Ovary (tissue), 9 donors: Measurements from ENCODE around the gene SLC26A2. TPM values are rescaled to one million over a fixed set of nuclear protein-coding genes. Genes with fewer than 3 reads are reported as not detected.

Experiments
- DNase-seq, 5 donors: peaks; one replicate each; pipeline ENCODE4 v3.0.0-alpha.2; 2019 to 2020
- H3K27ac ChIP-seq, 2 donors: fragments of 200-600 bp; one replicate each; pipeline versions ENCODE4 v1.5.1 to v1.8.0; 2019 to 2022
- H3K27me3 ChIP-seq: fragments of 200-600 bp; one replicate; pipeline ENCODE4 v1.8.0; 2022
- H3K36me3 ChIP-seq: fragments of 200-600 bp; sonication (generic); one replicate; pipeline ENCODE4 v1.5.1; 2019
- H3K4me1 ChIP-seq: one replicate; pipeline ENCODE4 v1.8.1; 2013; ENCODE audit warnings: mild to moderate bottlenecking, moderate library complexity; ENCODE audit not compliant: insufficient read depth
- H3K4me3 ChIP-seq: fragments of 200-600 bp; sonication (generic); one replicate; pipeline ENCODE4 v1.5.1; 2017
- H3K9me3 ChIP-seq, 2 donors: fragments of 200-600 bp in 1 of 2; sonication (generic) in 1 of 2; one replicate each; pipeline versions ENCODE4 v1.5.1 to v1.8.1; 2013 to 2019; ENCODE audit warnings: mild to moderate bottlenecking in 1 of 2, moderate library complexity in 1 of 2
- EP300 ChIP-seq: sonication (generic); formaldehyde crosslinking; IDR thresholded peaks from one replicate; pipeline ENCODE4 v1.6.1; 2017; ENCODE audit warnings: antibody characterized with exemption
- POLR2A ChIP-seq: fragments of 450-650 bp; IDR thresholded peaks from one replicate; pipeline ENCODE4 v1.6.1; 2017; ENCODE audit warnings: antibody characterized with exemption, mild to moderate bottlenecking, moderate library complexity
- whole genome bisulfite sequencing, 3 donors: extraction: QIAGEN DNeasy Blood & Tissue Kit in 1 of 3; methylation state at CpG; one replicate each; pipeline versions ENCODE4 v1.1.5 to v1.1.7; 2013 to 2017; 5-methylcytosine and 5-hydroxymethylcytosine counted together
- intact Hi-C, 4 donors: fragments of 100-400 bp; cut with DNase I; formaldehyde crosslinking; loops; one replicate each; pipeline versions ENCODE4 v1.11.0 to v1.15.1; 2022 to 2023
- polyA plus RNA-seq, 2 donors: library from polyadenylated mRNA; stranded (reverse); fragments of 200-250 nt in 1 of 2; fragments of 350-450 nt in 1 of 2; fragmentation: Illumina TruSeq in 1 of 2; extraction: RNeasy Lipid Tissue Mini Kit (QIAGEN cat#74804) in 1 of 2; gene quantifications; one replicate each; pipeline ENCODE4 v1.2.3, GENCODE V29; 2013 to 2014
- total RNA-seq, 7 donors: library from RNA; depleted of rRNA in 2 of 7; stranded (reverse); fragments of >200 nt in 2 of 7; fragmentation: NEBNext Ultra II Directional in 3 of 7; extraction: Animal tissue kit (Norgen Biotek cat#: 25700) in 3 of 7; gene quantifications; one replicate each; pipeline versions ENCODE4 v1.1.0 to v1.2.4, GENCODE V29; 2016 to 2023
- TF ChIP-seq, protein P1 (sequence below), 3 donors: fragments of 450-650 bp in 2 of 3; fragments of 200-600 bp in 1 of 3; IDR thresholded peaks; one replicate each; pipeline versions ENCODE4 v1.5.1 to v1.8.0; 2016 to 2022; ENCODE audit warnings: antibody characterized with exemption in 3 of 3, mild to moderate bottlenecking in 1 of 3
- donor health status: DM: no; HTN: no; CAD: no; lungs with moderate emphysema.
- donor health status: DM: no; HTN: no; CAD: no.
- donor health status: Bipolar disorder and iron deficiency.
- donor health status: DM: yes; HTN: yes; CAD: no.
- donor health status: DM: no; HTN: no; CAD: no.
- donor health status: DM: yes; HTN: yes; CAD: no.

The SLC26A2 gene
- total and polyA plus RNA-seq, 9 donors, result 4.4 to 19.0 (median 13.3) TPM

GRCh38 chr5:150013931-150014330 lies 53.4 kb downstream of the SLC26A2 start:
- peaks cover 0 to 7% of the 10 kb centered on the region in 2 donors for H3K9me3 ChIP-seq
- TF ChIP-seq, protein P1, sequence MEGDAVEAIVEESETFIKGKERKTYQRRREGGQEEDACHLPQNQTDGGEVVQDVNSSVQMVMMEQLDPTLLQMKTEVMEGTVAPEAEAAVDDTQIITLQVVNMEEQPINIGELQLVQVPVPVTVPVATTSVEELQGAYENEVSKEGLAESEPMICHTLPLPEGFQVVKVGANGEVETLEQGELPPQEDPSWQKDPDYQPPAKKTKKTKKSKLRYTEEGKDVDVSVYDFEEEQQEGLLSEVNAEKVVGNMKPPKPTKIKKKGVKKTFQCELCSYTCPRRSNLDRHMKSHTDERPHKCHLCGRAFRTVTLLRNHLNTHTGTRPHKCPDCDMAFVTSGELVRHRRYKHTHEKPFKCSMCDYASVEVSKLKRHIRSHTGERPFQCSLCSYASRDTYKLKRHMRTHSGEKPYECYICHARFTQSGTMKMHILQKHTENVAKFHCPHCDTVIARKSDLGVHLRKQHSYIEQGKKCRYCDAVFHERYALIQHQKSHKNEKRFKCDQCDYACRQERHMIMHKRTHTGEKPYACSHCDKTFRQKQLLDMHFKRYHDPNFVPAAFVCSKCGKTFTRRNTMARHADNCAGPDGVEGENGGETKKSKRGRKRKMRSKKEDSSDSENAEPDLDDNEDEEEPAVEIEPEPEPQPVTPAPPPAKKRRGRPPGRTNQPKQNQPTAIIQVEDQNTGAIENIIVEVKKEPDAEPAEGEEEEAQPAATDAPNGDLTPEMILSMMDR (IDR thresholded peaks at IDR 0.05), result no peak
- TF ChIP-seq EP300 (no peak), POLR2A (no peak)
- H3K36me3 ChIP-seq, result no peaks in the 10 kb centered on the region
- intact Hi-C loops, result no loop called here
- H3K4me3 ChIP-seq, result no peak overlapping the region
- DNase-seq, result no peak
- H3K27me3 ChIP-seq, result no peaks in the 10 kb centered on the region
- 94 to 97% (median 95%) methylated on average over 4 of the region's 4 CpGs for WGBS, 3 donors
- H3K4me1 ChIP-seq, result no peaks in the 10 kb centered on the region
- no peak overlapping the region for H3K27ac ChIP-seq

GRCh38 chr5:150014456-150014855 lies 53.9 kb downstream of the SLC26A2 start:
- no peaks in the 10 kb centered on the region for H3K36me3 ChIP-seq
- 94 to 98% (median 97%) methylated on average over 3 of the region's 3 CpGs for WGBS, 3 donors

DNA sequence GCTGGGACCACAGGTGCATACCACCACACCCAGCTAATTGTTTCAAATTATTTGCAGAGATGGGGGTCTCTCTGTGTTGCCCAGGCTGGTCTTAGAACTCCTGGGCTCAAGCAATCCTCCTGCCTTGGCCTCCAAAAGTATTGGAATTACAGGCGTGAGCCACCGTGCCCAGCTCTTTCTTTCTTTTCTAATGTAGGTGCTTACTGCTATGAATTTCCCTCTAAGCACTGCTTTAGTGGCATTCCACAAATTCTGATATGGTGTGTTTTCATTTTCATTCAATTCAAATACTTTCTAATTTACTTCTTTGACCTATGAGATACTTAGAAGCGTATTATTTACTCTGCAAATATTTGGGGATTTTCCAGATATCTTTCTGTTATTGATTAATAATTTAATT lies 54.9 kb downstream of the SLC26A2 start:
- TF ChIP-seq EP300, result no peak
- TF ChIP-seq POLR2A, result no peak
- TF ChIP-seq, protein P1 (IDR thresholded peaks at IDR 0.05), result no peak
- H3K27me3 ChIP-seq, result no peaks in the 10 kb centered on the region
- intact Hi-C loops, result no loop called here
- H3K36me3 ChIP-seq, result no peaks in the 10 kb centered on the region
- no peak for DNase-seq
- H3K27ac ChIP-seq, result no peak overlapping the region
- peaks cover 0 to 7% of the 10 kb centered on the region in 2 donors for H3K9me3 ChIP-seq
- WGBS, 3 donors, result 97 to 99% (median 98%) methylated on average over 3 of the region's 3 CpGs
- H3K4me3 ChIP-seq, result no peak overlapping the region
- no peaks in the 10 kb centered on the region for H3K4me1 ChIP-seq

More at GRCh38 chr5:150014456-150014855, 53.9 kb downstream of the SLC26A2 start:
- Histone ChIP-seq H3K4me3 (no peak overlapping the region), H3K4me1 (no peaks in the 10 kb centered on the region), H3K9me3 (peaks cover 0 to 7% of the 10 kb centered on the region in 2 donors), H3K27me3 (no peaks in the 10 kb centered on the region), H3K27ac (no peak overlapping the region)
- no peak for DNase-seq
- intact Hi-C loops, result no loop called here
- TF ChIP-seq POLR2A, result no peak
- TF ChIP-seq EP300, result no peak
- TF ChIP-seq, protein P1 (IDR thresholded peaks at IDR 0.05), result no peak

DNA sequence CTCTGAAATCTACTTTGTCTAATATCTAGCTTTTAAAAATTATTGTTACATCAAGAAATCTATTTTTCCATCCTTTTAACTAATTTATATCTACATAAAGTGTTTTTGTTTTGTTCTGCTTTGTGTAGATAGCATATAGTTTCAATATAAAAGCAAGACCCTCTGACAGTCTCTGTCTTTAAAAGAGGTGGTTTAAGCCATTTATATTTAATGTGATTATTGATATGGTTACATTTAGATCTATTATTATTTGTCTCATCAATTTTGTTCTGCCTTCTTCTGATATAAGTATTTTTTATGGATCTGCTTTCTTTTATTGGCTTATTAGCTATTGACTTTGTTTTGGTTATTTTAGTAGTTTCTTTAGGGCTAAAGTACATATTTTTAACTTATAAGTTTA lies 56.0 kb downstream of the SLC26A2 start:
- TF ChIP-seq, protein P1 (IDR thresholded peaks at IDR 0.05), result no peak
- no peak for TF ChIP-seq EP300
- TF ChIP-seq POLR2A, result no peak
- H3K4me3 ChIP-seq, result no peak overlapping the region
- no peaks in the 10 kb centered on the region for H3K36me3 ChIP-seq
- no peak overlapping the region for H3K27ac ChIP-seq
- H3K4me1 ChIP-seq, result no peaks in the 10 kb centered on the region
- intact Hi-C loops, result no loop called here
- no peak for DNase-seq
- H3K9me3 ChIP-seq, result peaks cover 0 to 7% of the 10 kb centered on the region in 2 donors
- no peaks in the 10 kb centered on the region for H3K27me3 ChIP-seq
